Measurements from ENCODE around the gene HID1.

DNA sequence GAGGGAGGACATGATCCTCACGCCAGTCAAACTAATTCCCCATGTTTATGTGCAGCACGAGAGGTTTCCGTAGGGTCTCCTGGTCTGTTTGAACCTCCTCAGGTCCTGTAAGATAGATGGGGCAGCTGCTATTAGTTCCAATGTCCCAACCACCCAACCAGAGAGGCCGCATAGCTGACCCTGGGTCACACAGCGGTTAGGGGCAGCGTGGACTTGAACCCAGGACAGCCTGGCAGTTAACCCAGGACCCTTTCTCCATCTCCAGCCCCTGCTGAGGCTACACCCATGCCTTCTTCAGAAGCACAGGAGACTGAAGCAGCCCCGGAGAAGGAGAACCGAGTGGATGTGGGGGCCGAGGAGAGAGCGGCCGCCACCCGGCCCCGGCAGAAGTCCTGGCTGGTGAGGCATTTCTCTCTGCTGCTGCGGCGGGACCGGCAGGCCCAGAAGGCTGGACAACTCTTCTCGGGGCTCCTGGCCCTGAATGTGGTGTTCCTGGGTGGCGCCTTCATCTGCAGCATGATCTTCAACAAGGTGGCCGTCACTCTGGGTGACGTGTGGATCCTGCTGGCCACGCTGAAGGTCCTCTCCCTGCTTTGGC, 31.3 kb downstream of the HID1 start:
- no peak for TF ChIP-seq CTCF (IDR thresholded peaks at IDR 0.05)
- no peak for TF ChIP-seq EZH2 (IDR thresholded peaks at IDR 0.05)
- no peak for TF ChIP-seq EZH2phosphoT487 (IDR thresholded peaks at IDR 0.05)
